Natural killer cell treated with Interleukin-12 subunit alpha and Interleukin-12 subunit beta and Interleukin-15 and Interleukin-18, amount 100 ng/mL, for 72 hours (primary cell): Measurements from ENCODE around the gene PRCD. TPM values are rescaled to one million over a fixed set of nuclear protein-coding genes. Genes with fewer than 3 reads are reported as not detected.

Experiments used
- total RNA-seq, 2 donors: library from RNA; stranded (reverse); gene quantifications; one replicate each; pipeline ENCODE4 v1.2.3, GENCODE V29; 2022

The PRCD gene
- total RNA-seq, 2 donors from 2014 or later = 0.78 TPM; not detected in 1

Other genes with a start within 250 kb of the PRCD start
- gene QRICH2, start 231.8 kb upstream of the PRCD start, total RNA-seq = 1 to 10 TPM; 4.1 to 5.9 TPM
- gene PRPSAP1, start 186.1 kb upstream of the PRCD start, total RNA-seq = 10 to 100 TPM; 45.0 to 57.4 TPM
- gene SPHK1, start 155.4 kb upstream of the PRCD start, total RNA-seq = 10 to 100 TPM; 13.9 to 14.5 TPM
- 10 to 100 TPM; 46.7 to 66.9 TPM for gene UBE2O, start 86.9 kb upstream of the PRCD start, total RNA-seq
- under 1 TPM in 1 of 2 donors, not detected in 1; 0.78 TPM for gene AANAT, start 72.4 kb upstream of the PRCD start, total RNA-seq
- 100 to 1,000 TPM; 156 to 234 TPM for gene RHBDF2, start 38.6 kb upstream of the PRCD start, total RNA-seq
- 1 to 10 TPM; 1.0 to 2.9 TPM for gene CYGB, start 2.3 kb upstream of the PRCD start, total RNA-seq
- under 1 TPM in 1 of 2 donors, not detected in 1; 0.62 TPM for gene ST6GALNAC2, start 45.8 kb downstream of the PRCD start, total RNA-seq
- not detected for gene ST6GALNAC1, start 103.7 kb downstream of the PRCD start, total RNA-seq
- 10 to 100 TPM; 18.1 to 19.4 TPM for gene MXRA7, start 170.9 kb downstream of the PRCD start, total RNA-seq
- 10 to 100 TPM; 74.3 to 97.1 TPM for gene JMJD6, start 186.6 kb downstream of the PRCD start, total RNA-seq
- 10 to 100 TPM; 26.4 to 37.0 TPM for gene METTL23, start 186.8 kb downstream of the PRCD start, total RNA-seq
- 100 to 1,000 TPM; 373 to 571 TPM for gene SRSF2, start 197.3 kb downstream of the PRCD start, total RNA-seq
- gene MFSD11, start 198.1 kb downstream of the PRCD start, total RNA-seq = 10 to 100 TPM; 18.1 to 25.5 TPM